ENCODE measurements around the gene ZIC5.

- TF ChIP-seq CTCF (IDR thresholded peaks at IDR 0.05) = no peak
- no peak for TF ChIP-seq POLR2A (IDR thresholded peaks at IDR 0.05)
- TF ChIP-seq EP300 (IDR thresholded peaks at IDR 0.05; ENCODE audit: low read depth) = no peak
- no peak for TF ChIP-seq POLR2AphosphoS5 (IDR thresholded peaks at IDR 0.05)
Measured at GRCh38 chr13:99970651-99971575, 654 bp downstream of the ZIC5 start.

Measured in transverse colon (tissue), 4 donors.